DOHH2 (cell line): ENCODE data around the gene NPIPA1.
"Not testable (repeated sequence)": the region's sequence is repeated elsewhere in the genome, so short reads cannot be mapped to it uniquely, and the experiment has no call there.

Experiments used
- CTCF ChIP-seq: fragments of 200-600 bp; sonication (generic); IDR thresholded peaks from one replicate; pipeline ENCODE4 v1.5.1; 2014; ENCODE audit warnings: antibody characterized with exemption, mild to moderate bottlenecking, low read depth, low read length; ENCODE audit not compliant: poor library complexity, severe bottlenecking
- EZH2phosphoT487 ChIP-seq: fragments of 200-600 bp; sonication (generic); IDR thresholded peaks from 2 replicates; pipeline ENCODE4 v1.6.1; 2017; ENCODE audit warnings: borderline replicate concordance, mild to moderate bottlenecking, antibody characterized with exemption, low read length, moderate library complexity, mixed read lengths

- TF ChIP-seq CTCF, EZH2phosphoT487: not testable (repeated sequence)
These were observed 51.5 kb downstream of the NPIPA1 start for GRCh38 chr16:14988661-14989191.
